Body of pancreas (tissue), 4 donors: Measurements from ENCODE around the gene LSM14B. TPM values are rescaled to one million over a fixed set of nuclear protein-coding genes. Genes with fewer than 3 reads are reported as not detected.
A peak's percentile ranks its signal among the peaks of the same experiment; 100 is the strongest.

ENCODE experiments used
- ATAC-seq: fragments of 150-250 bp; one replicate; pipeline ENCODE4 v1.9.1; 2016
- DNase-seq, 4 donors: peaks; one replicate each; pipeline ENCODE4 v3.0.0-alpha.2; 2019
- H3K27ac ChIP-seq, 4 donors: fragments of 200-600 bp; sonication (generic); 1 replicate in 3 of 4; 2 replicates in 1 of 4; pipeline versions ENCODE4 v1.5.1 to v1.6.1; 2016 to 2019; ENCODE audit warnings: mild to moderate bottlenecking in 1 of 4, mixed read lengths in 1 of 4, moderate library complexity in 1 of 4
- H3K27me3 ChIP-seq, 2 donors: fragments of 200-600 bp; sonication (generic); one replicate each; pipeline ENCODE4 v1.6.0; 2016; ENCODE audit warnings: mild to moderate bottlenecking in 1 of 2
- H3K36me3 ChIP-seq, 2 donors: fragments of 200-600 bp; sonication (generic); replicated peaks in 1 of 2; 2 replicates each; pipeline ENCODE4 v1.5.1; 2016; ENCODE audit warnings: low read depth in 2 of 2; ENCODE audit not compliant: insufficient read depth in 1 of 2
- H3K4me1 ChIP-seq: fragments of 200-600 bp; sonication (generic); one replicate; pipeline ENCODE4 v1.6.0; 2016
- H3K4me3 ChIP-seq, 2 donors: fragments of 200-600 bp; sonication (generic); 1 replicate in 1 of 2; 2 replicates in 1 of 2; pipeline ENCODE4 v1.5.1; 2016 to 2019
- H3K9me3 ChIP-seq, 3 donors: fragments of 200-600 bp; sonication (generic); 1 replicate in 2 of 3; 2 replicates in 1 of 3; pipeline ENCODE4 v1.5.1; 2016
- POLR2A ChIP-seq, 3 donors: fragments of 450-650 bp; IDR thresholded peaks; one replicate each; pipeline ENCODE4 v1.6.1; 2016; ENCODE audit warnings: antibody characterized with exemption in 3 of 3, mild to moderate bottlenecking in 2 of 3
- WGBS, 2 donors: methylation state at CpG; one replicate each; pipeline ENCODE4 v1.1.5; 2017; 5-methylcytosine and 5-hydroxymethylcytosine counted together
- intact Hi-C: fragments of 100-400 bp; cut with DNase I; formaldehyde crosslinking; loops from one replicate; pipeline ENCODE4 v1.15.1; 2023
- total RNA-seq, 2 donors: library from RNA; depleted of rRNA; stranded (reverse); fragments of >200 nt; gene quantifications; one replicate each; pipeline ENCODE4 v1.1.0, GENCODE V29; 2016
- TF ChIP-seq, protein P1 (sequence below), 7 experiments: fragments of 450-650 bp in 4 of 7; fragments of 200-600 bp in 3 of 7; sonication (generic) in 3 of 7; IDR thresholded peaks; one replicate each; pipeline ENCODE4 v1.5.1; 2016 to 2019; ENCODE audit warnings: antibody characterized with exemption in 7 of 7

The LSM14B gene
- total RNA-seq, 2 donors from 2014 or later, result 11.5 to 12.2 TPM

- no peak overlapping the region for H3K4me3 ChIP-seq
- DNase-seq, result no peak
- H3K27me3 ChIP-seq, result no peaks in the 10 kb centered on the region
- no peaks in the 10 kb centered on the region for H3K9me3 ChIP-seq
- peaks cover 40% of the 10 kb centered on the region for H3K4me1 ChIP-seq
- ATAC-seq, result no peak
- TF ChIP-seq, protein P1, sequence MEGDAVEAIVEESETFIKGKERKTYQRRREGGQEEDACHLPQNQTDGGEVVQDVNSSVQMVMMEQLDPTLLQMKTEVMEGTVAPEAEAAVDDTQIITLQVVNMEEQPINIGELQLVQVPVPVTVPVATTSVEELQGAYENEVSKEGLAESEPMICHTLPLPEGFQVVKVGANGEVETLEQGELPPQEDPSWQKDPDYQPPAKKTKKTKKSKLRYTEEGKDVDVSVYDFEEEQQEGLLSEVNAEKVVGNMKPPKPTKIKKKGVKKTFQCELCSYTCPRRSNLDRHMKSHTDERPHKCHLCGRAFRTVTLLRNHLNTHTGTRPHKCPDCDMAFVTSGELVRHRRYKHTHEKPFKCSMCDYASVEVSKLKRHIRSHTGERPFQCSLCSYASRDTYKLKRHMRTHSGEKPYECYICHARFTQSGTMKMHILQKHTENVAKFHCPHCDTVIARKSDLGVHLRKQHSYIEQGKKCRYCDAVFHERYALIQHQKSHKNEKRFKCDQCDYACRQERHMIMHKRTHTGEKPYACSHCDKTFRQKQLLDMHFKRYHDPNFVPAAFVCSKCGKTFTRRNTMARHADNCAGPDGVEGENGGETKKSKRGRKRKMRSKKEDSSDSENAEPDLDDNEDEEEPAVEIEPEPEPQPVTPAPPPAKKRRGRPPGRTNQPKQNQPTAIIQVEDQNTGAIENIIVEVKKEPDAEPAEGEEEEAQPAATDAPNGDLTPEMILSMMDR (IDR thresholded peaks at IDR 0.05), result no peak
- no peak for TF ChIP-seq POLR2A (IDR thresholded peaks at IDR 0.05)
- H3K27ac ChIP-seq, result peak overlapping the region; percentile 30 to 99 (median 98)
- WGBS, 2 donors, result 75 to 83% methylated on average over 4 to 5 of the region's 5 CpGs
- no peaks in the 10 kb centered on the region for H3K36me3 ChIP-seq
- intact Hi-C loops, result loop anchor here (5.0 kb wide), 1 partner anchor 47 kb away; no protein-coding TSS in a partner anchor
These were observed 3.2 kb upstream of the LSM14B start for GRCh38 chr20:62119115-62119514.

DNA sequence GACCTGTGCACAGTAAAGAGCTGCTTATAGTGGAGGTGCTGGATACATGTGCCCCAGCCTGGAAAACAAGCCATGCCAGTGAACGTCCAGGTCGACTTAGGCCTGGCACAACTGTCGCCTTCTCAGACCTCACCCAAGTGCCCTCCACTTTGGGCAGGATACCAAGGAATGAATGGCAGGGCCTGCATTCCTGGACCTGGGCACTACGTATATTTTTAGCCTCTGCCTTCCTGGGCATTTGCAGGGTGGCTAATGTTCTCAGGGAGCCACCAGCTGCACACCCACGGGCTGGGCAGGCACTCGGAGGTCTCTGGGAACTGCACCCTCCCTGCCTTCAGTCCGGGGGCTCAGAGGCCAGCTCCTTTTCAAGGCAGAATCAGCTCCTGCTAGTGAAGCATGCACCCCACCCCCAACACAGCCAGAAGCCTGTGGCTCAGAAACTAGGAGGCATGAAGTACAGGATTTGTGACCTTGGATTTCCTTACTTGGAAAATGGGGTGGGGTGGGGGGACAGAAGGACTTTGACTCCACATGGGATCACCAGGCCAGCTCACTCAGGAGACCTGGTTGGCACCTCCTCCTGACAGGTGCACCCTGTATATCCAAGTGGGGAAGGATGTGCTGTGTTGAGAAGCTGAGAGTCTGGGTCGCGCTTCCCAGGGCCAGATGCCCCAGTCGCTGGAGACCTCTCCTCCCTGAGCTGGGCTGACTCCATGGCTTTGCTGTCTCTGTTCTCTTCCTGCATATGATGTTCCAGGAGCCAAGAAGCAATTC is 2.5 kb upstream of the LSM14B start:
- Histone ChIP-seq H3K4me3 (no peak overlapping the region), H3K4me1 (peaks cover 46% of the 10 kb centered on the region), H3K9me3 (no peaks in the 10 kb centered on the region), H3K27me3 (no peaks in the 10 kb centered on the region), H3K36me3 (no peaks in the 10 kb centered on the region), H3K27ac (peak overlapping the region; percentile 30 to 99 (median 98))
- TF ChIP-seq, protein P1 (IDR thresholded peaks at IDR 0.05), result no peak
- TF ChIP-seq POLR2A (IDR thresholded peaks at IDR 0.05), result no peak
- intact Hi-C loops, result loop anchor here (5.0 kb wide), 1 partner anchor 47 kb away; no protein-coding TSS in a partner anchor
- ATAC-seq, result peak; percentile 2
- WGBS, 2 donors, result 11 to 18% methylated on average over 3 to 10 of the region's 10 CpGs
- DNase-seq, result peak; percentile 62 to 87 (median 80)

DNA sequence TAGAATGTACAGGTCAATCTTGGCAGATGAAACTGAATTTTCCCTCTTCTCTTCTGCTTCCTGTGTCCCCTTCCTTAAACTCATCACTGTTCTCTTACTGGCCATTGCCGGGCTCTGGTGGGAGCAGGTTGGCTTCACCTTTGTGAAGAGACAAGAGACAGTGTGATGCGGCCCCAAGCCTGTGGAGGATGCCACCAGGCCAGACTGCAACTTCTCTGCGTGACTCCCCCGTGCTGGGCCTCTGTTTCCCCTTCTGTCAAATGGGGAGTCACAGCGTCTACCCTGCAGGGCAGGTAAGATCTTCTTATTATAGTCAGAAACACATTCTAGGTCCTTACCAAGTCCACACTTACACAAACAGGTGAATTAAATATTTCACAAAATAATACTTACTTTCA is 1.9 kb upstream of the LSM14B start:
- Histone ChIP-seq H3K4me3 (no peak overlapping the region), H3K4me1 (peaks cover 46% of the 10 kb centered on the region), H3K27me3 (no peaks in the 10 kb centered on the region), H3K27ac (peak overlapping the region; percentile 30 to 99 (median 98)), H3K36me3 (peaks cover 0 to 3% of the 10 kb centered on the region in 2 donors), H3K9me3 (no peaks in the 10 kb centered on the region)
- 71 to 80% methylated on average over 5 of the region's 5 CpGs for WGBS, 2 donors
- TF ChIP-seq POLR2A (IDR thresholded peaks at IDR 0.05), result no peak
- TF ChIP-seq, protein P1 (IDR thresholded peaks at IDR 0.05), result no peak
- no peak for DNase-seq
- intact Hi-C loops, result no loop called here
- ATAC-seq, result no peak

DNA sequence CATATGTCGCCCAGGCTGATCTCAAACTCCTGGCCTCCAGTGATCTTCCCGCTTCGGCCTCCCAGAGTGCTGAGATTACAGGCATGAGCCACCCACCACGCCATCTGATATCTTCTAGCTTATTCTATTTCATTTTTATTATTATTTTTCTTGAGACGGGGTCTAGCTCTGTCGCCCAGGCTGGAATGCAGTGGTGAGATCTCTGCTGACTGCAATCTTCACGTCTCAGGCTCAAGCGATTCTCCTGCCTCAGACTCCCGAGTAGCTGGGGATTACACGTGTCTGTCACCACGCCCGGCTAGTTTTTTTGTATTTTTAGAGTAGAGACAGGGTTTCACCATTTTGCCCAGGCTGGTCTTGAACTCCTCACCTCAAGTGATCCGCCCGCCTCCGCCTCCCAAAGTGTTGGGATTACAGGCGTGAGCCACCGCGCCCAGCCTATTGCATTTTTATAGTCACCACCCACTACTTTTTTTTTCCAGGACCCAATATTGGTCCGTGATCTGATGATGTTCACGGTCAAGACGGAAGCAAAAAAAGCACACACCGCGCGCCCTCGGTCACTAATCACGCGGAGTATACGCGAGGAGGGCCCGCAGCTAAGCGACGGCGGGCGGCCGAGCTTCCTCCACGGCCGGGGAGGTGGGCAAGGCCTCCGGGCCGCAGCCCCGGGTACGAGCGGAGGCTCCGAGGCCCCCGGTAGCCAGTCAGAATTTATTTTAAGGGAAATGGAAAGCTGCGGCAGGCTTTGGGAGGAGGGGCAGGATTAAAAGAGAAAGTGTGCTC is 1.1 kb upstream of the LSM14B start:
- WGBS, 2 donors, result 16 to 23% methylated on average over 37 to 45 of the region's 45 CpGs
- Histone ChIP-seq H3K27me3 (no peaks in the 10 kb centered on the region), H3K4me1 (peaks cover 46% of the 10 kb centered on the region), H3K36me3 (peaks cover 0 to 4% of the 10 kb centered on the region in 2 donors), H3K4me3 (peak overlapping the region; percentile 41 to 42), H3K9me3 (no peaks in the 10 kb centered on the region), H3K27ac (peak overlapping the region; percentile 87 to 99 (median 98))
- ATAC-seq, result peak; percentile 5
- intact Hi-C loops, result no loop called here
- DNase-seq, result peak in 2 of 4 donors; percentile 64 to 70
- TF ChIP-seq POLR2A (IDR thresholded peaks at IDR 0.05), result peak; percentile 50 to 79 (median 77)
- TF ChIP-seq, protein P1 (IDR thresholded peaks at IDR 0.05), result no peak
